ENCODE measurements around the gene DCTN3.

DCTN3 gene

DNA sequence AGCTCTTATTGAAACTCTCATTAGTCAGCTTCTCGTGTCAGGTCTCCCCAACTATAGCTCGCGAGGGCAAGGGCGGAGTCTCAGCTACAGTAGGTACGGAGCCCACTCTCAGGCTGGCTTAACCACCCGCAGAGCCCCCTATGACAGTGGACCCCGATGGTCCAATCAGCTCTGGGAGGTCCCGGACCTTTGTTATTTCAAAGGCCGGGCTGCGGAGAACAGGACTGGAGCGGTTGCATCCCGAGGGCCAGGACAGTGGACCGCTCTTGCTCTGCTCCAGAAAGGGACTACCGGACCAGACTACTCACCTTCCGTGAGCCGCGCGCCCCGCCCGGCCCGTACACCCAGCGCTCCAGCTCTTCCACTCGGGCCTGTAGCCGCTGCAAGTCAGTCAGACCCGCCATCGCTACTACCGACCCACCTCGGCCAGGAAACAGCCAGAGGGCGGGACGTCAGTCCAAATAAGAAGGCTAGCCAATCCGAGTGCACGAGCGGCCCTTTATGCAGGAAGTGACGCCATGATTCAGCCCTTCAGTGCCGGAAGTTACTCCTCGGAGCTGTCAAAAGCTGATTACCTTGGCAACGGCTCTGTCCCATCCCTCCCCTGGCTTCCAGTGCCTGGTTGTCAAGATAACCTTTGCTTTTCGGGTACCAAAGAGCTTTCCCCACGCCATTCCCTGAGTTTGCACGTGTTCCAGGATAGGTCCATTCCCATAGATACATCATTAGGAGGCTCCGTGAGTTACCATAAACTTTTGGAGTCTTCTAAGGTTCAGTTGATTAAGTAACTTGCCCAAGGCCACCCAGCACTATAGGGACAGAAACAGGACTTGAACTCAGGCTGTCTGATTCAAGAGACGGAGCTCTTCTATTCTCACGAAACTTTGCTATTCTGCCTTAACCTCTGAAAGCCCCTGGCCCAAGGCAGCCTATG lies at the start of gene DCTN3:
Gene DCTN3 (minus strand): TSS at position 435 of the 934 bp plus-strand sequence. CDS start 31 bp downstream, at position 404.
- DNase-seq: peak; percentile 78 to 80

DNA sequence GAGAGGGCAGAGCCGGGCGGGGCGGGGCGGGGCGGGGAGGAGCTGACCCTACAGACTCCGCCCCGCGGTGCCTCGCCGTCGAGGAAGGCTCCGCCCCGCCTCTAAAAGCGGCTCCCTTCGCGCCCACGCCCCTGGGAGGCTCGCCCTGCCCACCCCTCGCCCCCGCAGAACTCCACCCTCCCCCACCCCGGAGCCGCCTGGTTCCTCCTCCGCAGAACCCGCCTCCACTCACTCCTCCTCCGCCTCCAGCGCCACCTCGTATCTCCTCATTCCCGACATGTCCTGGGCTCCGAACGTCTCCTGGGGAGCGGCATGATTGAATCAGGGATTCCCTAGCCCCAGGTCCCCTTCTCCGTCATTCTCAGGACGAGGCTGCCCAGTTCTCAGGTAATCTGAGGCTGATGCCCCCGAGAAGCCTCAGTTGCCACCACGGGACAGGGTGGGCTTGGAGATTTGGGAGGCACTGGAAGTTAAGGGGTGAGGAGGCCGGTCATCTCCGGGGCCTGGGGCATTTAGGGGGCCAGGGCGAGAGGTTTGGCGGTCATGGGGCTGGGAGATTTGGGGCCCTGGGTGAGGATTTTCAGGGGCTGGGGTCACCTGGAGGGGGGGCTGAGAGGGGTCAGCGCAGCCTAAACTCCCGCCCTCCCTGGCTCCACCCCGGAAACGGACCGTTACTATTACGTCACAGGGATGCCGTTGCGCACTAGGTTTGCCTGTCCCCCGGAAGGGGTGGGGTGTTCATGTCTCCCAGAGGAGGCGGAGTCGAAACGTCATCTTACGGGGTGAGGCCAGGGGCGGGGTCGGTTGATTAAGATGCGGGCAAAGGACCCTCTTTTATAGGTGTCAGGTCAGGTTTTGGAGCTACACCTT lies 45.3 kb upstream of the DCTN3 start:
- peak; percentile 72 to 76 for DNase-seq

DNA sequence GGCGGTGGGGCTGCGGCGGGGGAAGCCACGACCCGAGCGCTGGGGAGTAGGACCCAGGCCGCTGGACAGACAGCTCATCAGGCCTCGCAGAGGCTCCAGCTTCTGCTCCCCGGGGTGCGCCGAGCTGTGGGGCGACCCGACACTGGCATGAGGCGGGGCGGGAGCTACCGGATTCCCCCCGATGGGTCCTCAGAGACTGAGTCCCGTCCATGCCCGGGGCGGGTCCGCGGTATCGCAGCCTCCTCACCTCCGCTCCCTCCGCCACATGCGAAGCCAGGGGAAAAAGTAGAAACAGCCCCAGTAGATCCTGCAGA lies 44.7 kb upstream of the DCTN3 start:
- DNase-seq: no peak

DNA sequence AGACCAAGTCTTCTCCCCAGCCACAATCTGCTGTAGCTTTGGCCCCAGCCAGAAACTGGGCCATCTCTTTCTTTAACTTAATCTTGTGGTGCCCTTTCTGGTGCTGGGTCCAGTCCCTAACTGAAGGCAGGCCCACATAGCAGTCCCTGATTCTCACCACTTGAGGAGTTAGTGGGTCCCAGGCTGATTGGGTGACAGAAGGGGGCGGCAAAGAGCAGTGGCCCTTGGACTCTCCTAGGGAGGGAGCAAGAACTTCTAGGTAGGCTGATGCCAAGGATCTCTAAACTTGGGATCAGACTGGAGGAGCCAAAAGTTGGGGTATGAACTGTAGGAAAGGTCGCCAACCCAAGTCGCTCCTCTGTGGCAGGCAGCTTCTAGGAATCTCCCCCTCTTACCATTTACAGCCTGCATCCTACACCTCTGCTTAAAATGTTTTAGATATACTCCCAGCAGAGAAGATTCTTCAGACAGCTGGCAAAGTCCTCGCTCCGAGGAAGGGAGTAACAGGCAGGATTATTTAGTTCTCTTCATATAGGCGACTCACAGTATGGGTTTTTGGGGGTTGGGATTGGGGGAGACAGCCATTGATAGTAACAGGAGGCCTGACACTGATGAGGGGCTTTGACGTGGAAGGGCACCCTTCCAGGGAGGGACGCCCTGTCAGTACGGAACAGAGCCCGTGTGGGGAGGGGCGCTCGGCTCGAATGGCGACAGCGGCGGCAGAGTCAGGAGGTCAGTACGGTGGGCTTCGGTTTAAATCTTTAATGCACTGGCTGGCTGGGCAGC lies 44.2 kb upstream of the DCTN3 start:
- DNase-seq: peak; percentile 46 to 49

DNA sequence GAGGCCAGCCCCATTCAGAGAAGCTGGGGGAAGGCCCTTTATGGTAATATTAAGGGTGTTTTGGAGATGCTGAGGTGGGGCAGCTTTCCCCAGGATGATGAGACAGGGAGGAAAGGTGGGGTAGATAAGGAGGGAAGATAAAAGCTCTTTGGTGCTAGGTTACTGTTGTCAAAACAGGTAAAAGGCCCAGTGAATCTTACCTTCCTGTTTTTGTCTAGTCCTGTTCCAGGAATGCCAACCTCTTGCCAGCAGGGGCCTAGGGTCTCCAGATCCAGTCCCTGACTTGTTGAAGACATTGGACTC lies 43.0 kb upstream of the DCTN3 start:
- DNase-seq: no peak

DNA sequence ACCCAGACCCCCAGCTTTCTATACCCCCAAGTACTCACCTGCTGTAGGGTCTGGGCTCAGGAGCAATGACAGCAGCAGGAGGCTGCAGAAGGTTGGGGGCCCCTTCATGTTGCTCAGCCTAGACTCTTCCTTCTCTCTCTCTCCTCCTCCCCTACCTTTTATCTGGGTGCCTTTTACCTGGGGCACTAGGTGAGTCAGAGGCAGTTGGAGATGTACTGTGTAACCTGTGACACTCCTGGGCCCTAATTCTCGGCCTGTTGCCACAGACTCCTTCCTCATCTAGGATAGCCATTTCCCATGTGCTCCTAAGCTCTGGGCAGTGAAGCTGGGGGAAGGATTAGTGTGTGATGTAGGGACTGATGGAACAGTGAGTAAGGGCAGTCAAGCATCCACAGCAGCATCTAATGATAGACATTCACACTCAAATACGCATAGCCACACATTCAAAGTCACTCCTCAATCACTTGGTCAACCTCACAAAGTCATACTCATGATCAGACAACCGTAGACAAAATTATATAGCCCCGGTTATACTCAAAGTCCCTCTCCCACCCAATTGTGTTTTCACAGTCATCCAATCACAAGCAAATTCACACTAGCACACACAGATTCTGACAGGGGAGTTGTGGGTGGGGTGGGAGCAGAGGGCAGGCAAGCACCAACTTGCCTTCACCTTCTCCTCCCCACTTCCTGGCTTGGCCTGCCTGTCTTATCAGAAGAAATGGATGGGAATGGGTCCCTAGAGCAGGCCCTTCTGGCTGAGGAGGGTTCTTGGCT lies 42.4 kb upstream of the DCTN3 start, which contains the start of gene CCL27:
Gene CCL27 (minus strand): TSS at position 132 of the 777 bp plus-strand sequence. CDS start 24 bp downstream, at position 108.
- DNase-seq: no peak

DNA sequence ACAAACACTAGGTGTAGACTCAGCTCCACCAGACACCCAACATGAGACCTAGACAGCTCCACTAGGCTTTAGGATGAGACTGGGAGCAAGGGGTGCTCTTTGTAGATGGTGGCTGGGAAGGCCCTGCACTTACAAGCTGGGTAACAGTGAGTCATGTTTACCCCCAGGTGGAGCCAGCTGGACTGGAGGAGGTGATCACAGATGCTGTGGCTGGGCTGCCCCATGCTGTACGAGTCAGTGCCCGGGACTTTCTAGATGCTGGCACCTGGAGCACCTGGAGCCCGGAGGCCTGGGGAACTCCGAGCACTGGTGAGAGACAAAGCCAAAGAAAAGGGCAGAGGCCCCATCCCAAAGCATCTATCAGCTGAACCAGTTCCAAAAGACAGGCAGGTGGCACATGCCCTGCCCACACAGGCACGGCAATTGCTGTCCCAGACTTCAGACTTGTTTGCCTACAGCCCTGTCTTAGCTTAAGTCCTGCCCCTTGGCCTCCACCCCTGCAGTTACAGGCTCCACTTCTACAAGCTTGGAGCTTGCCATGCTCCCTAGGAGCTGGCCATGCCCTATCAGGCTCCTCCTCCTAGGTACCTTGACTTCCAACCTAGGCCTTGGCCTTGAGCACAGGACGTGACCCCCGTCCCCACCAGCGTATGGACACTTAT lies 39.4 kb upstream of the DCTN3 start:
- no peak for DNase-seq

DNA sequence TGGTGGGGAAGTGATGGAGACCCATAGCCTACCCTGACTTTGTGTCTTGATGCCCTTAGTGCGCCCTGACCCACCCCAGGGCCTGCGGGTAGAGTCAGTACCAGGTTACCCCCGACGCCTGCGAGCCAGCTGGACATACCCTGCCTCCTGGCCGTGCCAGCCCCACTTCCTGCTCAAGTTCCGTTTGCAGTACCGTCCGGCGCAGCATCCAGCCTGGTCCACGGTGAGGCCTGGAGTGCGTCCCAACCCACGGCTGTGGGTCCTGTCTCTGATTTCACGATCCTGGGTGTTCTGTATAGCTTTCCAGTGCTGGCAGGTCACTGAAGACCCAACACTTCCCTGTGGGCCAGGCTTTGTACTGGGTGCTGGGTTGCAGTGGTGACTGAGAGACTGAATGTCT lies 38.2 kb upstream of the DCTN3 start:
- no peak for DNase-seq

DNA sequence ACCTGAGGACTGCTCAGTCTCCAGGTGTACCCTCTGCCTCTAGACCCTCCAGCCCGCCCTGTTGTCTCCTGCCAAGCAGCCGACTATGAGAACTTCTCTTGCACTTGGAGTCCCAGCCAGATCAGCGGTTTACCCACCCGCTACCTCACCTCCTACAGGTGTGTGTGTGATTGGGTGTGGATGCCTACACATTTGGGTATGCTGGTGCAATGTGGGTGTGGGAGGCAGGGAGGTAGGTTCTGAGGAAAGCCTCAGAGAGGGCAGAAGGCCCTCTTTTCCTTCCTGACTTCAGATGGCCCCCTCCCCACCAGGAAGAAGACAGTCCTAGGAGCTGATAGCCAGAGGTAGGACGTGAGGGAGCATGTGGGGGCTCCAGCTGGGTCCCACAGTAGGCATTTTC lies 36.7 kb upstream of the DCTN3 start:
- no peak for DNase-seq

DNA sequence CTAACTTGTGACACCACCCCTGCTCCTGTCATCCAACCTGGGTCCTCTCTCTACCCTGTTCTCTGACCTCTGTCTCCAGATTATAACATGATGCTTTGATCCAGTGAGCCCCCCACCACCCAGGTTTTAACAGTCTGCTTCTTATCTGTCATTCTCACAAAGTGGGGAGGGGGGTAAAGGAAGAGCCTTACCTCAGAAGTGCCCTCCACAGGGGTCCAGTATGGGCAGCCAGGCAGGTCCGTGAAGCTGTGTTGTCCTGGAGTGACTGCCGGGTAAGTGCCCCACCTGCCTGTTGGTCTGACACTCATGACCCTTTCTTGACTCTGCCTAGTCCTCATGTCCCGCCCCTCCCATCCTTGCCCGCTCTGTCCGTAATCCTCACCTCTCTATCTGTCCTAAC lies 35.1 kb upstream of the DCTN3 start:
- DNase-seq: no peak

DNA sequence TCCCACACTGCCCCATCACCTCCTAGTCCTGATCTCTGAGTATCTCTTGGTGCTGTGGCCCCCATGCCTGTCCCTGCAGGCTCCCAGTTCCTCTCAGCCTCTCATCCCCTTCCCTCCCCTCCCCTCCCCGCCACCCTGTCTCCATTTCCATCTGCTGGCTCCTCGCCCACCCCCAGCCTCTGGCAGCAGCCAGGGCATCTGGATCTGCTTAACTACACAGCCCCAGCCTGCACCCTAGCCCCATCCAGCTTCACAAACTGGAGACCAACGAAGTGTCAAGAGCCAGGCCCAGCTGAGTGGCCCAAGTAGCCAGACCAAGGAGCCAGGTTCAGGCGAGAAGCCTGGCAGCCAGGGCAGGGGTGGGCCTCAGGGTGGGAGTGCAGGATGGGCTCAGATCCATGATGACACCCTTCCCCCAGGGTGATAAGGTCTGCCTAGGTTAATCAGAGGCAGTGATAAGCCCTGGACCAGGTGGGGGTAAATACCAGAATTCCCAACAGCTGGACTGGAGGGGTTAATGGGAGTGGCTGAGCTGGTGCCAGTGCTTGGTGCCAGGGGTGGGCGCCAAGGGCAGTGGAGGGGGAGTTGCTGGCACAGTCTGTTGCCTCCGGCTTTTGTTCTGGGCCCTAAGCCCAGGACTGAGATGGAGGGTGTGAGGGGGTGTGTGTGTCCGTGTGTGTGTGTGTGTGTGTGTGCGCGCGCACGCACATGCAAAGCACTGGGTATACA lies 34.2 kb upstream of the DCTN3 start:
- DNase-seq: no peak

DNA sequence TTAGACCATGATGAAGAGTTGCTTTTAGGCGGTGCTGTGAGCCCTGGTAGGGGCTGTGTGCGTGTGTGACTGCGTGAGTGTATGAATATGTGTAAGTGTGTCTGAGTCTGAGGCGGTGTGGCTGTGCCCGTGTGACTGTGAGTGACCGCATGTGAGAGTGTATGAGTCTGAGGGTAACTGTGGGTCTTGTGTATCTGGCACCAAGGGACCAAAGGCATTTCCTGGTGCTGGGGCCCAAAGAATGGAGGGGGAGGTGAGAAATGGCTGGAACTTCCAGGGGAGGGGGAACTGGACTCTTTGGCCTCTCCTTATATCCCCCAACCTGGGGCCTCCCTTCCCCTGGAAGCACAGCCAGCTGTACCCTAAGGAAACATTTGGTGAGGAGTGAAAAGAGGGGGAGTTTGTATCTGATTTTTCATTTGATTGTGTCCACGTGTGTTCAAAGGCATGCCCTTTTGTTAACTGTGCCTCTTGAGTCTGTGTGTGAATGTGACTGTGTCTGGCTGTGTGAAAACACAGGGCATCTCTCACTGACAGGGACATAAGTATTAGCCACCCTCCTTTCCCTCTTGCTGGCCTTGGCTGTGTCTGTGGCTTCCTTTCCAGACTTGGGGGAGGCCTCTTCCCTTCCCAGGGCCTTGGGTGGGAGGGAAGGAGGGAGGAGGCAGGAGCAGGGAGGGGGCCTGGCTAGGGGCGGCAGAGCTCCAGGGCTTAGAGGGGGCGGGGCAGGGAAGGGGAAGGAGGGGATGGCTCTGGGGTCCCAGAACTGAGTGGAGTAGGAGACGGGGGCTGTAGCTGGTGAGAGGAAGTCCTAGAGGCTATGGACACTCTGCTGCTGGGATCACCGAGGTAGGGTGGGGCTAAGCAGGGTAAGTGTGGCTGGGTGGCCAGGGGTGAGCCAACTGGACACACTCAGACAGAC lies 33.1 kb upstream of the DCTN3 start:
- DNase-seq: no peak

DNA sequence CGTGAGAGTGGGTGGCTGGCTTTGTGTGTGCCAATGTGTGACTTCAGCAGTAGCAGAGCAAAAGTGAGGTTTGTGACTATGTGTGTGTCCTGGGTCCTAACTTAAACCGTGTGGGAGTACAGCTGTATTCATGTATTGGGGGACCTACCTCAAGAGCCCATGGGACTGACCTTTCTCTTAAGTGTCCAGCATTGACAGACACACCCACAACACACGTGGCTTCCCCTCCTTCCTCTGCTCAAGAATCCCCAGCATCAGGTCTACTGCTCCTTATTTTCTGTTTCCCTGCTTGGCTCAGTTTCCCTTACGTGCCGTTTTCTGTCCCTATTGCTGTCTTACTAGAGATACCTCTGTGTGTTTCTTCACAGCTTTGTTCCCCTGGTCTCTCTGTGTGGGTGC lies 32.3 kb upstream of the DCTN3 start:
- no peak for DNase-seq

DNA sequence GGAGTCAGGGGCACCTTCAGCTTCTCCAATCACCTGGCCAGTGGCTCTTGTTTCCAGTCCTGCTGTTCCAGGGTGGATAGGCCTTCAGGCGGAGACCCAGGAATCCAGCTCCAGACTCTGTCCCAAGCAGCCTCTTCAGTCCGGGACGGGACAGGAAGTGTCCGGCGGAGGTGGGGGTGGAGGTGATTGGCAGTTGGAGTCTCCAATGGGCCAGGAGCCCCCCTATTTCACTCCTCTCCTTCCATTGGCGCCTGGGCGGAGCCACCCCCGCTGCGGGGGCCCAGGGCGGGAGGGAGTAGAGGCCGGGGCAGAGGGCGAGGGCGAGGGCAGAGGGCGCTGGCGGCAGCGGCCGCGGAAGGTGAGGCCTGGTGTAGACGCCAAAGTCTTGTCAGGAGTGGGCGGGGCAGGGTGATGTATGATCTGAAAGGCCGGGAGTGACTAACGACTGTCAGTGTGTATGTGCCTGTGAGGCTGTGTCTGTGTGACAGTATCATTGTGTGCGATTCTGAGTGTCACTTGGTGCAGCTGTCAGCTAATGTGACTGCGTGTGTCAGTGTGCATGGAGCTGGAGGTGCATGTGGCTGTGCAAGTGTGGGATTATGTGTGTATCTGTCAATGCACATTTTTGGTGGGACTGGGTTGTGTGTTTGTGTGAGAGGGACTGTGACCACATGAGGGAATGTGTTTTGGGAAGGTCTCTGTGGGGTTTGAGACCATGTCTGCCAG lies 31.7 kb upstream of the DCTN3 start, which contains the start of gene IL11RA:
Gene IL11RA (plus strand): TSS at position 310 of the 726 bp plus-strand sequence. CDS start 3,033 bp downstream, outside the sequence.
- DNase-seq: peak; percentile 25 to 43

DNA sequence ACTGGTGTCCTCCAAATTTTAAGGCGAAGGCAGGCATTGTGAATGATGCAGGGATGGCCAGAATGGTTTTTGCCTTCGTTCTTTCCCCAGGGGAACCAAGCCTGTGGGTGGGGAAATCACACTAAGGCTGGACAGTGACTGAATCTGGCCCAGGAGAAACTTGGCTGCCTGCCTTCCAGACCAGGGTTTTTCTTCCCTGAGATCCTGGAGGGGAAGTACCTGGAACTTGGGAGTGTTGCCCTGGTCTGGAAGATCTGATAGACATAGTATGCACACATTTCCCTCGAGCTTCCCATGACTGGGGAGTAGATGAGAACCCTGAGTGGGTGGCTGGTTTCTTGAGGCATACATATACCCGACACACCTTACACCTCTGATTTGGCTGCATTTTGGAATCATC lies 31.0 kb upstream of the DCTN3 start:
- no peak for DNase-seq

DNA sequence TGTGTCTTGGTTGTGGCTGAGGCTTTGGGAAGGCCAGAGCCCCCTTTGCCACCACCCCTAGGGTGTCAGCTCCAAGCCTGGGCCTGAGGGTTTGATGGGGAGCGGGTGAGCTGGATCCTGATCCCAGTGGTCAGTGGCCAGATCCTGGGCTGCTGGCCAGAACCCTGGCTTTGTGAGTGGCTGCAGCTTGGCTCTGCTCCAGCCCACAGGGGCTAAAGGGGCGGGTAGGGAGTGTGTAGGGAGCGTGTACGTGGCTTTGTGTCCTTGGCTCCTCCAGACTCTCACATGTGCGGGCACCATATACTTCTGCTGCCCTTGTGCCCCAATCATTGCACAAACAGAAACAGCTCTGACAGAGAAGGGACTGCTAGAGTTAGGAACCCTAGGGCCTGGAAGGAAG lies 30.5 kb upstream of the DCTN3 start:
- DNase-seq: no peak

DNA sequence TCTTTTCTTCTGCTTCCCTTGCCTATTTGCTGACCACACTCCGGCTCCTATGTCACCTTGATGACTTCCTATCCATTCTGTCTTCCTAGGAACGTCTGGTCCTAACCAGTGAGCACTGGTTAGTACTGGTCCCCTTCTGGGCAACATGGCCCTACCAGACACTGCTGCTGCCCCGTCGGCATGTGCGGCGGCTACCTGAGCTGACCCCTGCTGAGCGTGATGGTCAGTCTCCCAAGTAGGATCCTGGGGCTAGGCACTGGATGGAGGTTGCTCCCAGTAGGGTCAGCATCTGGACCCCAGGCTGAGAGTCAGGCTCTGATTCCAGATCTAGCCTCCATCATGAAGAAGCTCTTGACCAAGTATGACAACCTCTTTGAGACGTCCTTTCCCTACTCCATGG lies 28.4 kb upstream of the DCTN3 start:
- no peak for DNase-seq

DNA sequence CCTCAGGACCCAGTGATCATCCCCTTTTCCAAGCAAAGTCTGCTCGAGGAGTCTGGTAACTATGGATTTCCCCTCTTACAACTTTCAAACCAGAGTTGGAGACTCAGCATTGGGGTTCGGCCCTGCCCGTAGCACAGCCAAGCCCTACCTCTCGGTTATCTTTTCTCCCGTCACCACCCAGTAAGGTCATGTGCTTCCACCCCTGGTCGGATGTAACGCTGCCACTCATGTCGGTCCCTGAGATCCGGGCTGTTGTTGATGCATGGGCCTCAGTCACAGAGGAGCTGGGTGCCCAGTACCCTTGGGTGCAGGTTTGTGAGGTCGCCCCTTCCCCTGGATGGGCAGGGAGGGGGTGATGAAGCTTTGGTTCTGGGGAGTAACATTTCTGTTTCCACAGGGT lies 27.4 kb upstream of the DCTN3 start:
- no peak for DNase-seq

DNA sequence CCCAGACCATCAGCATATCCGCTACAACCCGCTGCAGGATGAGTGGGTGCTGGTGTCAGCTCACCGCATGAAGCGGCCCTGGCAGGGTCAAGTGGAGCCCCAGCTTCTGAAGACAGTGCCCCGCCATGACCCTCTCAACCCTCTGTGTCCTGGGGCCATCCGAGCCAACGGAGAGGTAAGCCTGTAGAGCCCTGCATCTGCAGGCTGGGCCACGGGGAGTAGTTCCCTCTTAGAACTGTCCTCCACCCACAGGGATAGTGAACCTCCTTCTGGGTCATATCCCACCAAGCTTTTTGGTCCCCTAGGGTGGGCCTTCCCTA lies 26.7 kb upstream of the DCTN3 start:
- no peak for DNase-seq
